Measurements from ENCODE around the gene ZNRF4.
"Not testable (repeated sequence)": the region's sequence is repeated elsewhere in the genome, so short reads cannot be mapped to it uniquely, and the experiment has no call there.

The ZNRF4 gene

GRCh38 chr19:5455367-5456129 lies at the start of gene ZNRF4:
TSS of gene ZNRF4 (plus strand) at chr19:5455417. CDS start at chr19:5455492, 75 bp downstream.
- Mint-ChIP-seq H3K27ac (no peak within 1 kb of the TSS), H3K27me3 (peaks cover 6% of the 10 kb centered on the region), H3K4me3 (no peak within 1 kb of the TSS), H3K9me3 (no peaks in the 10 kb centered on the region), H3K36me3 (ENCODE audit: low read depth) (no peaks in the 10 kb centered on the region), H3K4me1 (ENCODE audit: low read depth) (no peaks in the 10 kb centered on the region)

GRCh38 chr19:5406198-5406597 lies 49.0 kb upstream of the ZNRF4 start:
- H3K9me3 Mint-ChIP-seq: peaks cover 18% of the 10 kb centered on the region
- H3K4me1 Mint-ChIP-seq (ENCODE audit: low read depth); H3K36me3 Mint-ChIP-seq (ENCODE audit: low read depth); H3K4me3 Mint-ChIP-seq; H3K27ac Mint-ChIP-seq: not testable (repeated sequence)
- H3K27me3 Mint-ChIP-seq: peaks cover 25% of the 10 kb centered on the region

GRCh38 chr19:5406816-5407215 lies 48.4 kb upstream of the ZNRF4 start:
- Mint-ChIP-seq H3K27me3 (peaks cover 25% of the 10 kb centered on the region), H3K4me3 (no peak overlapping the region), H3K27ac (no peak overlapping the region), H3K9me3 (peaks cover 18% of the 10 kb centered on the region), H3K36me3 (ENCODE audit: low read depth) (no peaks in the 10 kb centered on the region), H3K4me1 (ENCODE audit: low read depth) (no peaks in the 10 kb centered on the region)

- Mint-ChIP-seq H3K27me3 (peaks cover 28% of the 10 kb centered on the region), H3K4me1 (ENCODE audit: low read depth) (no peaks in the 10 kb centered on the region), H3K4me3 (no peak overlapping the region), H3K36me3 (ENCODE audit: low read depth) (no peaks in the 10 kb centered on the region), H3K27ac (no peak overlapping the region), H3K9me3 (peaks cover 18% of the 10 kb centered on the region)
Measured at GRCh38 chr19:5407356-5407755, 47.9 kb upstream of the ZNRF4 start.

- H3K27me3 Mint-ChIP-seq: peaks cover 42% of the 10 kb centered on the region
- H3K36me3 Mint-ChIP-seq (ENCODE audit: low read depth): no peaks in the 10 kb centered on the region
- peaks cover 3% of the 10 kb centered on the region for H3K9me3 Mint-ChIP-seq
- H3K27ac Mint-ChIP-seq: no peak overlapping the region
- no peak overlapping the region for H3K4me3 Mint-ChIP-seq
- H3K4me1 Mint-ChIP-seq (ENCODE audit: low read depth): no peaks in the 10 kb centered on the region
Measured at GRCh38 chr19:5417495-5418436, 37.5 kb upstream of the ZNRF4 start.

GRCh38 chr19:5418677-5419076 lies 36.5 kb upstream of the ZNRF4 start:
- H3K4me1 Mint-ChIP-seq (ENCODE audit: low read depth): no peaks in the 10 kb centered on the region
- H3K27me3 Mint-ChIP-seq: peaks cover 42% of the 10 kb centered on the region
- H3K27ac Mint-ChIP-seq: no peak overlapping the region
- H3K9me3 Mint-ChIP-seq: peaks cover 3% of the 10 kb centered on the region
- no peaks in the 10 kb centered on the region for H3K36me3 Mint-ChIP-seq (ENCODE audit: low read depth)
- no peak overlapping the region for H3K4me3 Mint-ChIP-seq

- Mint-ChIP-seq H3K27me3 (peaks cover 47% of the 10 kb centered on the region), H3K9me3 (peaks cover 3% of the 10 kb centered on the region), H3K4me1 (ENCODE audit: low read depth) (no peaks in the 10 kb centered on the region), H3K27ac (no peak overlapping the region), H3K36me3 (ENCODE audit: low read depth) (no peaks in the 10 kb centered on the region), H3K4me3 (no peak overlapping the region)
Measured at GRCh38 chr19:5420953-5421352, 34.3 kb upstream of the ZNRF4 start.

- H3K9me3 Mint-ChIP-seq: peaks cover 3% of the 10 kb centered on the region
- no peak overlapping the region for H3K27ac Mint-ChIP-seq
- no peak overlapping the region for H3K4me3 Mint-ChIP-seq
- H3K36me3 Mint-ChIP-seq (ENCODE audit: low read depth): no peaks in the 10 kb centered on the region
- H3K27me3 Mint-ChIP-seq: peaks cover 44% of the 10 kb centered on the region
- no peaks in the 10 kb centered on the region for H3K4me1 Mint-ChIP-seq (ENCODE audit: low read depth)
Measured at GRCh38 chr19:5423567-5424125, 31.6 kb upstream of the ZNRF4 start.

- peaks cover 38% of the 10 kb centered on the region for H3K27me3 Mint-ChIP-seq
- H3K9me3 Mint-ChIP-seq: no peaks in the 10 kb centered on the region
- no peaks in the 10 kb centered on the region for H3K4me1 Mint-ChIP-seq (ENCODE audit: low read depth)
- H3K4me3 Mint-ChIP-seq: no peak overlapping the region
- no peak overlapping the region for H3K27ac Mint-ChIP-seq
- H3K36me3 Mint-ChIP-seq (ENCODE audit: low read depth): no peaks in the 10 kb centered on the region
Measured at GRCh38 chr19:5424192-5424973, 30.8 kb upstream of the ZNRF4 start.

GRCh38 chr19:5425260-5425659 lies 30.0 kb upstream of the ZNRF4 start:
- Mint-ChIP-seq H3K4me1 (ENCODE audit: low read depth) (no peaks in the 10 kb centered on the region), H3K27ac (no peak overlapping the region), H3K27me3 (peaks cover 34% of the 10 kb centered on the region)

GRCh38 chr19:5430237-5430636 lies 25.0 kb upstream of the ZNRF4 start:
- Mint-ChIP-seq H3K27me3 (peaks cover 43% of the 10 kb centered on the region), H3K4me1 (ENCODE audit: low read depth) (peaks cover 12% of the 10 kb centered on the region), H3K36me3 (ENCODE audit: low read depth) (no peaks in the 10 kb centered on the region), H3K4me3 (no peak overlapping the region), H3K9me3 (no peaks in the 10 kb centered on the region), H3K27ac (no peak overlapping the region)

More at GRCh38 chr19:5425260-5425659, 30.0 kb upstream of the ZNRF4 start:
- no peaks in the 10 kb centered on the region for H3K9me3 Mint-ChIP-seq
- no peaks in the 10 kb centered on the region for H3K36me3 Mint-ChIP-seq (ENCODE audit: low read depth)
- no peak overlapping the region for H3K4me3 Mint-ChIP-seq

- no peaks in the 10 kb centered on the region for H3K36me3 Mint-ChIP-seq (ENCODE audit: low read depth)
- H3K27me3 Mint-ChIP-seq: peaks cover 40% of the 10 kb centered on the region
- H3K27ac Mint-ChIP-seq: no peak overlapping the region
- no peak overlapping the region for H3K4me3 Mint-ChIP-seq
- peaks cover 18% of the 10 kb centered on the region for H3K4me1 Mint-ChIP-seq (ENCODE audit: low read depth)
- H3K9me3 Mint-ChIP-seq: no peaks in the 10 kb centered on the region
Measured at GRCh38 chr19:5432687-5433086, 22.5 kb upstream of the ZNRF4 start.

- Mint-ChIP-seq H3K4me3 (no peak overlapping the region), H3K27me3 (peaks cover 44% of the 10 kb centered on the region), H3K36me3 (ENCODE audit: low read depth) (no peaks in the 10 kb centered on the region), H3K27ac (no peak overlapping the region), H3K4me1 (ENCODE audit: low read depth) (peaks cover 18% of the 10 kb centered on the region), H3K9me3 (no peaks in the 10 kb centered on the region)
Measured at GRCh38 chr19:5434351-5434917, 20.8 kb upstream of the ZNRF4 start.

GRCh38 chr19:5434970-5435641 lies 20.1 kb upstream of the ZNRF4 start:
- Mint-ChIP-seq H3K4me3 (no peak overlapping the region), H3K4me1 (ENCODE audit: low read depth) (peaks cover 18% of the 10 kb centered on the region), H3K9me3 (no peaks in the 10 kb centered on the region), H3K27ac (no peak overlapping the region), H3K36me3 (ENCODE audit: low read depth) (no peaks in the 10 kb centered on the region), H3K27me3 (peaks cover 44% of the 10 kb centered on the region)

Measured in stimulated activated naive CD8-positive, alpha-beta T cell treated with anti-CD3 and anti-CD28 coated beads, Interleukin-15, Interleukin-2, amounts not matched to agents 100 ng/mL and 50 ng/mL, for 24 hours (primary cell).